HG02610 (cell line): ENCODE measurements around the gene DNM3.
"Not testable (repeated sequence)": the region's sequence is repeated elsewhere in the genome, so short reads cannot be mapped to it uniquely, and the experiment has no call there.

Experiments
- ATAC-seq: cut with Tn5 transposase; IDR thresholded peaks from one replicate; pipeline ENCODE4 v1.9.1; 2021; ENCODE audit warnings: mild to moderate bottlenecking, moderate library complexity; ENCODE audit not compliant: unreplicated experiment

The DNM3 gene

DNA sequence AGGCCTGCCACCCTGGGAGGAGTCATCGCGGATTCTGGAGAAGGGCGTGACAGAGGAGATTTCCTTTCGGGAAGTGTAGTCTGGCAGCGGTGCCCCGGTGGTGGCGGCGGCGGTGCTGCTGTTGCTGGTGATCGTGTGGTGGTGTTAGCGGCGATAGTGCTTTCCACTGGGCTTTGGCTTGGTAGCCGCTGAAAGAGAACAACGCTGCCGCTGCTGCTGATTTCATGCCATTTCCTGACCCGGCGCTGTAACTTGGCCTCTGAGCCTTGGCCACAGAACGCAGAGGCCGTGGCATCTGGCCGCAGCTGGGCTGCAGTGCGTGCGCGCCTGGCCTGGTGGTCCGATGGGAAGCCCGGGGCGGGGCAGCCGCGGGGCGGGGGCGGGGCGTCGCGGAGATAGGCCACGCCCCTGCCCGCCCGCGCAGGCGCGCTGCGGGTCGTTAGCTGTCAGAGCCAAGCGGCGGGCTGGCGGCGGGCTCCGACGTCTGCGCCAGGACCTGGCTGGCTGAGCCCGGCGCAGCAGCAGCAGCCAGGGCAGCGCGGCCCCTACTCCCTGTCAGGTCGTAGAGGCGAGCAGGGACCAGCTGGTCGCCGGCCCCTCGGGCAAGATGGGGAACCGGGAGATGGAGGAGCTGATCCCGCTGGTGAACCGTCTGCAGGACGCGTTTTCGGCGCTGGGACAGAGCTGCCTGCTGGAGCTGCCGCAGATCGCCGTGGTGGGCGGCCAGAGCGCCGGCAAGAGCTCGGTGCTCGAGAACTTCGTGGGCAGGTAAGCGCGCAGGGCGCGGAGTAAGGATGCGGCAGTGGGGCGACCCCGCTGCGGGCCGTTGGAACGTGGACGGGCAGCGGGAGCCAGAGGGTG, at the start of gene DNM3:
DNM3 (plus strand) TSS at position 449 of the 861 bp plus-strand sequence; CDS start at position 608, 159 bp downstream.
- peak; percentile 87 for ATAC-seq

DNA sequence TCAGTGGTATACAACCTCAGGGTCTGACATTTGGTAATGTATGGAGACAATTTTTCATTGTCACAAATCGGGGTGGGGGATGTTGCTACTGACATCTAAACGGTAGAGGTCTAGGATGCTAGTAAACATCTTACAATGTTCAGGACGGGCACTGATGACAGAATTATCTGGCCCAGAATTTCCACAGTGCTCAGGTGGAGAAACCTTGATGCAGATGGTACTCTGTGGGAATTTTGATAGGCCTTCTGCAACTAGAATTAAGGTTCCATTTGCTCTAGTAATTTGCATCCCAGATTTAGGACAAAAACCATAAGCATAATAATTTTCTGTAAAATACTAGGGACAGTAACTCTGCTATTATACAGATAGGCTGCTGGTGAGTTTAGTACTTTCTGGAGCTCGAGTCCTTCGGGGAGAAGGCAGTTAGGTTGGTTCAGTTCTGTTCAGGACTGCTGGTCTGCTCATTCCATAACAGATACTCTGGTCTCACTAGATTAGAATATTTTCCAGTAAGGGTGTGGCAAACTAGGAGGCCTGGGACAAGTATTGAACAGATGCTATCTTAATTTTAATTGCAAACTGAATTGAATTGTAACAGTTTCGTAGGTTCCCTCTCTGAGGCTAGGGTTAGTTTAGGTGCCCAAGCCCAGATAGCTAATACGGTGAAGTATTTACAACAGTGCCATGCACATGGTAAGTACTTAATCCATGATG, 48.5 kb upstream of the DNM3 start:
- no peak for ATAC-seq

DNA sequence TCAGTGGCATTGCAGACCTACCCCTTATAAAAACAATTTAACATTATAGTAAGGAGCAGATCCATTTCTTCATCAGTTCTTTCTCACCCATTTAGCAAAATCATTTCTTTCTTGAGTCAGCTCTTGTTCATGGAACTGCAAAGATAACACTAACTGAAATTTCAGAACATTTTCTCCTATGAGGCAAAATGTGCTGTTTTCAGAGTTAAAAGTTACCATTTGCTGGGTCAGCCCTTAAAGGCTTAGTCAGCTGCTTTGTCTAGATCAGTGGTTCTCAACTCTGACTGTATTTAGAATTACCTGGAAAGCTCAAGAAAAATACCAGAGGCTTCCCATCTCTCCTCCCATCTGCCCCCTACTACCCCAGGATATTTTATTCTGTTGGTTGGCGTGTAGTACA, 47.7 kb upstream of the DNM3 start:
- ATAC-seq, result no peak

DNA sequence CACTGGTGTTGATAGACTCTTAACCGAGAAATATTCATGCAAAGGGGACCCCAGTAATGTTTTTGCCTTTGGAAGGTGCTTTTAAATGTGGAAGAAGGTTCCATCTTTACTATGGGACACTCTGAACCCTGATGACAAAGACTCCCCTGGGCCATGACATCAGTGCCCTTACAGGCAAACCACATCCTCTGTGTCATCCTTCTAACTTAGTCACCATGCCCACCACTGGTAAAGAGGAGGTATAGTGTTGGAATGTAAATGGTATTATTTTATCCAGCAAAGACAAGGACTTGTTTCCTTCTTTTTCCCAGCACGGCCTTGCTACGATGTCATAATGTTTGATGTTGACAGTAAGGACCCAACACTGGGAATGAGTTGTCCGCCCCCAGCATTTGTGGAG, 47.2 kb upstream of the DNM3 start:
- no peak for ATAC-seq

DNA sequence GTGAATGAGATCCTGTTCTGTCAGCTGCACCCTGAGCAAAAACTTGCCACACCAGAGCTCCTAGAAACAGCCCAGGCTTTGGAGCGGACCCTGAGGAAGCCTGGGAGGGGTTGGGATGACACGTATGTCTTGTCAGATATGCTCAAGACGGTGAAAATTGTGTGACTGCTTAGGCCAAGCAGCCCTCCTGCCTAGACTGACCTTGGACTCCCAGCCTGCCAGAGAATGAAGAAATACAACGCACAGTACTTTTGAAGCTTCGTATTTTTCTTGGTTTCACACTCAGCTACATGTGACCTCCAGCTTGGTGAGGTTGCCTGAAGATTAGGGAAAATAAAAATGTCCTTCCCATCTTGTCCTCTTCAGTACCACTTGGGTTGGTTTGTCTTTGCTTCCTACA, 44.7 kb upstream of the DNM3 start:
- ATAC-seq, result no peak

DNA sequence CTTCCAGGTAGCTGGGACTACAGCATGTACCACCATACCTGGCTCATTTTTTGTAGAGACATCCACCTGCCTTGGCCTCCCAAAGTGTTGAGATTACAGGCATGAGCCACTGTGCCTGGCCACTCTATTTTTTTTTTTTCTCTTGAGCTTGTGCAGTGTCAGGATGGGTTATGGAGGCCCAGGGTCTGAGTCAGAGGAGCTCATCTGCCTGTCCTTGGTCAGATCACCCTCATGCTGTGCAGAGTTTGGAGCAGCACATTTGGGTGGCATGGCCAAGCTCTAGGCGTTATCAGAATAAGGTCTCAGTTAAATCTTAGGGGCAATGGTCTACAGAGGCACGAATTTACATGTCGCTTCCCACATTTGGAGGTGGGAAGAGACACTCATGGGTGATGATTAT, 43.0 kb upstream of the DNM3 start:
- no peak for ATAC-seq

DNA sequence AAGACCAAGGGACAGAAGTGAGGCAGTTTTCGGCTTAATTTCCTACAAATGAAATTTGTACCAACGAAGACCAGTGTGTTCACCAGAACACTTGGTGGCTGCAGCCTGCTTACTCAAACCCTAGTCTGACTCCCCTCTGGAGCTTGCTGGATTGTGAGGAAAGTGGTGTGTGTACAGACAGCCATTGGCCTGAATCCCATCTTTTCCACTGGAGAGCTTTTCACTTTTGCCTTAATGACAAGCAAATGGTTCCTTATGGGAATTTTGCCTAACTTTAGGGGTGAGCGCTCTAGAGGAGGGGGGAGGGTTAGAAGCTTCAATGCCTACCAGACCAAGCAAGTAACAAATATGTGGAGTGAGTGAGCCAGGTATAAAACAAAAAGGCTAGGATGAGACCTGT, 42.5 kb upstream of the DNM3 start:
- no peak for ATAC-seq

DNA sequence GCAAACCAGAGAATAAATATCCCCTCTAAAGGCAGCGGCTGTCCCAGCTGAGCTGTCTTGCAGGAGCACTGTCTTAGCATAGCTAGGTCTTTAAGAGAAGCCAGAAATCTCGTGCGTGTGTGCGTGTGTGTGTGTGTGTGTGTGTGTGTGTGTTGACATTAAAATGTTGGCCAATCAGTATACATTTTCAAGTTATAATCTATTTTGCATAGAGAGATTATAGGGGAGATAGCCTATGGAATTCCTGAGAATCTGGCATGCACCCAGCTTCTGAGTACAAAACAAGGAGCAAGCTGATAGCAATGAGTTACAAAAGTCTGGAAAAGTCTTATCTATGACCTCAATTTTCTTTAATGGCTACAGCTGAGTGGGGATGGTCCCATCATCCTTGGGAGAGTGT, 42.1 kb upstream of the DNM3 start:
- ATAC-seq, result no peak

DNA sequence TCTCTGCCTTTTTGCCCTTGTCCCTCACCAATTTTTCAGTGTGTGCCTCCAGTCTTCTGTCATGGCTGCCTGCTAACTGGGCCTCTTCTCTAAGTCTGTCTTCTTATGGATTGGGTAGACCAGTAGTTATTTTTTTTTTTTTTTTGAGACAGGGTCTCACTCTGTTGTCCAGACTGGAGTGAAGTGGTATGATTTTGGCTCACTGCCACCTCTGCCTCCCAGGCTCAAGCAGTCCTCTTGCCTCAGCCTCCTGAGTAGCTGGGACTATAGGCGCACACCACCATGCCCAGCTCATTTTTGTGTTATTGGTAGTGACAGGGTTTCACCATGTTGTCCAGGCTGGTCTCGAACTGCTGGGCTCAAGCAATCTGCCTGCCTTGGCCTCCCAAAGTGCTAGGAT, 41.6 kb upstream of the DNM3 start:
- not testable (repeated sequence) for ATAC-seq

DNA sequence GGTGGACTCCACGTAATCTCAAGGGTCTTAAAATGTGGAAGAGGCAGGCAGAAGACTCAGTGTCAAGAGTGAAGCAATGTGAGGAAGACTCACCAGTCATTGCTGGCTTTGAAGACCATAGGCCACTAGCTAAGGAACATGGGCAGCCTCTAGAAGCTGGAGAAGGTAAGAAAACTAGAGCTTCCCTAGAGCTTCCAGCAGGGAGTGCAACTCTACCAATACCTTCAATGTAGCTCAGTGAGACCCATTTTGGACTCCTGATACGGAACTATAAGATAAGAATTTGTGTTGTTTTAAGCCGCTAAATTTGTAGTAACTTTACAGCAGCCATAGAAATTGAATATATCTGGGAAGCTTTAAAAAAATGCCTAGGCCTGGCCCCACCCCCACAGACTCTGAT, 41.0 kb upstream of the DNM3 start:
- no peak for ATAC-seq

DNA sequence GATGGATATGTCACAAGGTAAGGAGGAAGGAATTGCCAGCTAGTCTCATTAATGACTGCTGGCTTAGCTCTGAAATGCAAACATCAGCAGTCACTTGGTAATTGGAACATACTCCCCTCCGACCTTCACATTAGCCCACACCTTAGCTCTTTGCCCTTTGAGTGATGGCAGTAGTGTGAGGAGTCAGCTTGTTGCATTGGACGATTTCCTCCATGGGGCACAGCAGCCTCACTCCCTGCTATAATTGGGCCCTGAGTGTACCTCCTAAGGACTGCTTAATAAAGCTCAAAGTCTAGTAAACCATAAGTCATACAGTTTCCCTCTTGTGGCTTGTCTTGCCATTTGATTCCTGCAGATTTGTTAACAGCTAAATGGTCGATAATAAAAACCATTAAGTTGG, 40.4 kb upstream of the DNM3 start:
- ATAC-seq, result no peak

DNA sequence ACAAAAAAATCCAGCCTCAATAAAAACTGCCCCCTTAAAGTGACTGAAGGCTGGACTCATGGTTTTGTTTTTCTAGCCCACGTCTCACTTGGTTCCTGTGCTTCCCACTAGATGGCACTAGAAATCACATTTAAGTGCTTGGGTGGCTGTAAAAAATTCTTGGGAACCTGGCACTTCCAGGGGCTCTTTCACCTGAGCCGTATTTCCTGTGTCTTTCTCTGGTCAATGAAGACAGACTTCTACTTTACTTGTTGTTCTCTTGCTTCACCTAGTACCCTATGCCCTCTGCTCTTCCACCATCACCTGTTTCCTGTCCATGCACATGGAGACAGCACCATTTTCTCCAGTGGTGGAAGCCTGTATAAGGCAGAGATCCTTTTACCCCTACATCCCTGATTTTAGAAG, 39.8 kb upstream of the DNM3 start:
- ATAC-seq, result no peak

DNA sequence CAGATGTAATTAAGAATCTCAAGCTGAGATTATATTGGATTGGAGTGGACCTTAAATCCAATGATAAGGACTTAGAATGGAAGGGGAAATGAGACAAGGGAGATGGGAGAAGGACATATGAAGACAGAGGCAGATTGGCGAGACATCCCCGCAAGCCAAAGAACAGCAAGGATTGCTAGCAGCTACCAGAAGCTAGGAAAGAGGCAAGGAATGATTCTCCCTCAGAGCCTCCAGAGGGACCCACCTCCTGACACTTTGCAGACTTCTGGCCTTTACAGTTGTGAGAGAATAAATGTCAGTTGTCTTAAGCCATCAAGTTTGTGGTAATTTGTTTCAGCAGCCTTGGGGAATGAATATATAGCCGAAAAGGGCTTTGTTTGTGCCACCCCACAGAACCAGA, 39.1 kb upstream of the DNM3 start:
- no peak for ATAC-seq

DNA sequence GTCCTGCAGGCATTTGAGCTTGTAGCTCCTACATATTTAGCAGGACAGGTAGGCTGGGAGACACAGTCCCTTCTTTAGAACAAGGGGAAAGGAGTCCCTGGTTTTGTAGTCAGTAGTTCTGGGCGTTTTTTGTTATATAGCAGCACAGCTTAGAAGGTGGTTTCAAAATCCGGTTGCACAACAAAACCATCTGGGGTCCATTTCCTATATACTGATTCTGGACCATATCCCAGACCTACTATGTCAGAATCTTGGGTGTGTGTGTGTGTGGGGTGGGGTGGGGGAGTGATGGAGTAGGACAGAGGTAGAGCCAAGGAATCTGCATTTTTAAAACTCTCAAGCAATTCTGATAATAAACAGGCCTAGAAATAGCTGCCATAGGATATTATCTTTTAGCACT, 38.3 kb upstream of the DNM3 start:
- ATAC-seq, result no peak

DNA sequence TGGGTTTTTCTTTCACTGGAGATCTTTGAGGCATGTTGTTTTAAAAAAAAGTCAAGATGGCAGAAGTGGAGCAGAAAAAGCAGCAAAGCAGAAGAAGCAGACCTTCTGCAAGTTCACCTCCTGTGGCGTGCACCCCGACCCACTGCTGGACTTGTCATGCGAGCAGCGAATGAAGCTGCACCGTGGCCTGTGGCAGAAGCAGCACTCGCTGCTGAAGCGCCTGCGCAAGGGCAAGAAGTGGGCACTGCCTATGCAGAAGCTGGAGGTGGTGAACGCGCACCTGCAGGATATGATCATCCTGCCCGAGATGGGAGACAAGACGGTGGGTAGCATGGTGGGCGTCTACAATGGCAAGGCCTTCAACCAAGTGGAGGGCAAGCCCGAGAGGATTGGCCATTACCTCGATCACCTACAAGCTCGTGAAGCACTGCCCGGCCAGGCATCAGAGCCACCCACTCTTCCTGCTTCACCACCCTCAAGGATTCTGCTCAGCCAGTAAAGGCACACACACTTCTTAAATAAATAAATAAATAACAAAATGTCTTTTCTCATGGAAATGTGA, 37.8 kb upstream of the DNM3 start:
- ATAC-seq, result no peak

DNA sequence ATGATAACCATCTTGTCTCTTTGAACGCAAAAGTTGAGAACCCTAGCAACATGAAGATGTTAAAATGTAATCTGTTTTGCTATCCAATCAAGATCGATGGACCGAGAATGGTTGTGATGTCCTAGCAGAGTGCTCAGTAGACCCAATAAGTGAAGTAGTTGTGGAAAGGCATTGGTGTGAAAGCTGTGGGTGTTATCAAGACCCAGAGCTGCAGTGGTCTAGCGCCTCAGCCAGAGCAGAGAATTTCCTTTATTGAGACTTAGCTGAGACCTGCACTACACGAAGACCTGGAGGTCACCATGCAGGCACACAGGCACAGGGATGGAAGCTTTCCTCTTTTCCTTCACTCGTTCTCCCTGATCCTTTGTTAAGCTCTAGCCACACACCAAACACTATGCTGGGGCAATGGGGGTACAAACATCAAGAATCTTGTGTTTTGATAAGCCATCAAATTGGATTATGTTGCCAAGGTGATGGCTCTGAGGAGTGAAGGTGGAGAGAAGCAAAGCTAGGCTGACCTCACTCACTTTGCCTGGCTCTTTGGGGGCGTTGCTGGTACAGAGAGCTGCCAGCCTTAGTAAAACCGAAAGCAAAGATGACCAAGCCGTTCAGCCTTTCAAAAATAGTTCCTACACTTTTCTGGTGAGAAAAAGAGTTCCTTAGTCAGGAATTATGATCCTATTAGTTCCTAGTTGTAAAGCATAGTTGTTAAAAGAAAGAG, 35.7 kb upstream of the DNM3 start:
- peak; percentile 81 for ATAC-seq

DNA sequence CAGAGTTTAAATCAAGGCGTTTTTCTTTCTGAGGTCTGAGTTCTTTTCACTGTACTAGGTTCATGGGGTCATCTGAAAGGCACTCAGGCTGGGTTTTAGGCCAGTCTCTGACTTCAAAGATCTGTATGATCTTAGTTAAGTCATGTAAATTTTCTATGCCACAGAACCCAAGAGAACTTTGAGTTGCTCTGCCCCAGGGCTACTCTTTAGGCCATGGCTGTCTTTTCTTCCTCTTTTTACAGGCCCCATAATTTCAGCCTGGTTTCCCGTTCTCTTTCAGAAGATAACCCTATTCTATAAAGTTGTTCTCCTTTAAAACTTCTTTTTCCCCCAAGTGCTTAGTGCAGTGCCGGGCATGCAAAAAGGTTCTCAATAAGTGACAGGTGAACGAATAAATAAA, 33.7 kb upstream of the DNM3 start:
- no peak for ATAC-seq

DNA sequence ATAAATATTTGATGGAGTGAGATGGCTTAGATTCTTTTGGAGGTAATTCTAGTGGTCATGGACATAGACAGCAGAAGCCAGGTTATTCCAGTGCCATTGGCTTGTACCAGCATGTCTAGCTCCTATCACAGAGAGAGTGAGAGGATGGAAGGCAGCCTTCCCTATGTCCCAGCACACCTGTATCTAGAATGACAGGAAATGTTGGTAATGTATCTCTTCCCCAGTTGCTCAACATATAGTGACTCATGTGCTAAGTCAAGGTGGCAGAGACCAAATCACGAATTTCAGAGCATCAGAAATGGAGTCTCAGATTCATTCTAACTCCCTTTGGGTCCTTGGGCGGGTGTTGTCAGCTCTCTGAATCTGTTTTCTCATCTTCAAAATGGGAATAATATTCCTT, 31.5 kb upstream of the DNM3 start:
- no peak for ATAC-seq

DNA sequence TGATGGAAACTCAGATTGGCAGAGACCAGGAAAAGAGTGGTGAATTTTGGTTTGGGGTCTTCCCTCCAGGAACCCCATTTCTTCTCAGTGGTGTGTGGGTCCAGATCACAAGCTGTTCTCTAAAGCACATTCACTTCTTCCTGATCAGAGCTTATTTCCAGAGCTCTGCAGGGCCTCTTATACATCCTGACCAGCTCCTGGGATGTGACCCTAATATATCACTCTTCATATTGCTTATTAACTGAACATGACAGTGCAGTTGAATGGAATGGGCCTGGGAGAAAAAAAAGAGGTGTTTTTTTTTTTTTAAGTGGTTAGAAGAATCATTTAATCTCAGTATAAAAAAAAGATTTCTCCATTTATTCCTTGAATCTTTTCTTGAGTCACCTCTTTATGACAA, 29.6 kb upstream of the DNM3 start:
- ATAC-seq, result no peak

DNA sequence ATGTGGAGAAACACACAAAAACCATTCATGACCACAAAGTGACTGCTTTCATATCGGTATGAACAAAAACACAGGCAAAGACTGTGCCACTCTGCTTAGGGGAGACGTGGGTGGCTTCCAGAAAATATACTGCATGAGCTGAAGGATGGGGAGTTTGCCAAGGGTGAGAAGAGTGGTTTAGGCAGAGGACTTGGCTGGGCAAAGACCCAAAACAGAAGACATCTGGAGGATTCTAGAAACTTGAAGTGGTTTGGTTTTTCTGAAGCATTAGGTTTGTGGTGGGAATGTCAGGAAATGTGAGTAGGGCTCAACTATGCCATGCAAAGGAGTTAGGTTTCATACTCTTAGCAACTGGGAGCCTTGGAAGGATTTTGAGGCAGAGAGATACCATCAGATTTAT, 26.6 kb upstream of the DNM3 start:
- ATAC-seq, result no peak

DNA sequence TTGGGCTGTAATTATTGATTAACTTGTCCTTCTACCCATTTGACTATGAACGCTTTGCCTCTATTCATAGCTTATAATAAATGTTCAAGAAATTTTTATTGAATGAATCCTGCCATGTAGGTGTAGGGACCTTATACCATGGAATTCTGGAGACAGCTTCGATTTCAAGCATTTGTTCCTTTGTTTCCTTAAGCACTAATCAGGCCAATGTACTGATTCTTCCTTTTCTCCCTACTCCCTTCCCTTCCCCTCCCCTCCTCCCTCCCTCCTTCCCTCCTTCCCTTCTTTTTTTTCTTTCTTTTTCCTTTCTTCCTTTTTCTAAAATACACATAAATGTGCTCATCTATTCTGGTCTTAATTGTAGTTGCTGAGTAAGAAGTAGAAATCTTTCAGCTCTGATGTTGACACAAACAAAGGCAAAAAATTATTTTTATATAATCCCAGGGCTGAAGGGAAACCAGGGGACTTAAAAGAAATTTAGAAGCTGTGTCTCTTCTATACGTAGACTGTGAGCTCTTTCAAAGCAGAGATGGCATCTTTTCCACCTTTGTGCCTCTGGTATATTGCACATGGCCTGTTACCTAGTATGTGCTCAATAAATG, 24.9 kb upstream of the DNM3 start:
- no peak for ATAC-seq
